ENCODE data around the gene PRTFDC1.

GRCh38 chr10:24907956-24908355, 44.5 kb downstream of the PRTFDC1 start:
- TF ChIP-seq CREB1 (IDR thresholded peaks at IDR 0.05), result no peak
- no peak for TF ChIP-seq JUND (IDR thresholded peaks at IDR 0.05; ENCODE audit: low read length)
- TF ChIP-seq CTCF (IDR thresholded peaks at IDR 0.05; ENCODE audit: control extremely low read depth in 1 of 3, insufficient read depth in 1 of 3, low read depth in 1 of 3, low read length in 3 of 3), result no peak
- no peak for TF ChIP-seq YY1 (IDR thresholded peaks at IDR 0.05; ENCODE audit: low read depth, low read length)
- no peak for TF ChIP-seq GABPA (IDR thresholded peaks at IDR 0.05; ENCODE audit: borderline replicate concordance, insufficient read depth, low read length)
- TF ChIP-seq SP2 (IDR thresholded peaks at IDR 0.05; ENCODE audit: low read length), result no peak
- no peak for TF ChIP-seq EZH2 (IDR thresholded peaks at IDR 0.05; ENCODE audit: low read depth, low read length, severe bottlenecking)
- TF ChIP-seq POLR2A (IDR thresholded peaks at IDR 0.05; ENCODE audit: control extremely low read depth in 1 of 2, low read depth in 2 of 2, low read length in 2 of 2), result no peak
- no peak for TF ChIP-seq JUN (IDR thresholded peaks at IDR 0.05; ENCODE audit: low read depth, low read length)
- no peak for TF ChIP-seq PHF8 (conservative IDR thresholded peaks at IDR 0.05; ENCODE audit: low read depth, low read length)
- no peak for TF ChIP-seq SIN3A (conservative IDR thresholded peaks at IDR 0.05 in 1 of 2, IDR thresholded peaks at IDR 0.05 in 1 of 2; ENCODE audit: low read depth in 1 of 2, low read length in 2 of 2)
- no peak for TF ChIP-seq EP300 (IDR thresholded peaks at IDR 0.05; ENCODE audit: borderline replicate concordance in 1 of 2, low read depth in 2 of 2, low read length in 2 of 2)

All from H1 (cell line).